GM12875 (cell line): ENCODE data around the gene PIM3.

ENCODE experiments used
- H3K4me3 ChIP-seq: one replicate; pipeline ENCODE4 v1.5.1; 2011; ENCODE audit warnings: low read depth, low read length, control low read depth
- TF ChIP-seq, protein P1 (sequence below): IDR thresholded peaks from 2 replicates; pipeline ENCODE4 v1.5.1; 2011; ENCODE audit warnings: low read depth, mild to moderate bottlenecking, control low read depth, inconsistent platforms, low read length, moderate library complexity, borderline replicate concordance; ENCODE audit not compliant: insufficient read depth

Gene PIM3

GRCh38 chr22:49916831-49917230 lies 43.7 kb upstream of the PIM3 start:
- TF ChIP-seq, protein P1, sequence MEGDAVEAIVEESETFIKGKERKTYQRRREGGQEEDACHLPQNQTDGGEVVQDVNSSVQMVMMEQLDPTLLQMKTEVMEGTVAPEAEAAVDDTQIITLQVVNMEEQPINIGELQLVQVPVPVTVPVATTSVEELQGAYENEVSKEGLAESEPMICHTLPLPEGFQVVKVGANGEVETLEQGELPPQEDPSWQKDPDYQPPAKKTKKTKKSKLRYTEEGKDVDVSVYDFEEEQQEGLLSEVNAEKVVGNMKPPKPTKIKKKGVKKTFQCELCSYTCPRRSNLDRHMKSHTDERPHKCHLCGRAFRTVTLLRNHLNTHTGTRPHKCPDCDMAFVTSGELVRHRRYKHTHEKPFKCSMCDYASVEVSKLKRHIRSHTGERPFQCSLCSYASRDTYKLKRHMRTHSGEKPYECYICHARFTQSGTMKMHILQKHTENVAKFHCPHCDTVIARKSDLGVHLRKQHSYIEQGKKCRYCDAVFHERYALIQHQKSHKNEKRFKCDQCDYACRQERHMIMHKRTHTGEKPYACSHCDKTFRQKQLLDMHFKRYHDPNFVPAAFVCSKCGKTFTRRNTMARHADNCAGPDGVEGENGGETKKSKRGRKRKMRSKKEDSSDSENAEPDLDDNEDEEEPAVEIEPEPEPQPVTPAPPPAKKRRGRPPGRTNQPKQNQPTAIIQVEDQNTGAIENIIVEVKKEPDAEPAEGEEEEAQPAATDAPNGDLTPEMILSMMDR = no peak

GRCh38 chr22:49917974-49918910 lies 42.3 kb upstream of the PIM3 start, which contains the start of the genes ALG12 and CRELD2:
ALG12 (minus strand) TSS chr22:49918438; CDS start chr22:49913765, 4,673 bp downstream.
CRELD2 (plus strand) TSS chr22:49918634; CDS start chr22:49918770, 136 bp downstream.
- TF ChIP-seq, protein P1 = no peak
- peak within 1 kb of the TSS; percentile 90 for H3K4me3 ChIP-seq

More at GRCh38 chr22:49916831-49917230, 43.7 kb upstream of the PIM3 start:
- no peak overlapping the region for H3K4me3 ChIP-seq

DNA sequence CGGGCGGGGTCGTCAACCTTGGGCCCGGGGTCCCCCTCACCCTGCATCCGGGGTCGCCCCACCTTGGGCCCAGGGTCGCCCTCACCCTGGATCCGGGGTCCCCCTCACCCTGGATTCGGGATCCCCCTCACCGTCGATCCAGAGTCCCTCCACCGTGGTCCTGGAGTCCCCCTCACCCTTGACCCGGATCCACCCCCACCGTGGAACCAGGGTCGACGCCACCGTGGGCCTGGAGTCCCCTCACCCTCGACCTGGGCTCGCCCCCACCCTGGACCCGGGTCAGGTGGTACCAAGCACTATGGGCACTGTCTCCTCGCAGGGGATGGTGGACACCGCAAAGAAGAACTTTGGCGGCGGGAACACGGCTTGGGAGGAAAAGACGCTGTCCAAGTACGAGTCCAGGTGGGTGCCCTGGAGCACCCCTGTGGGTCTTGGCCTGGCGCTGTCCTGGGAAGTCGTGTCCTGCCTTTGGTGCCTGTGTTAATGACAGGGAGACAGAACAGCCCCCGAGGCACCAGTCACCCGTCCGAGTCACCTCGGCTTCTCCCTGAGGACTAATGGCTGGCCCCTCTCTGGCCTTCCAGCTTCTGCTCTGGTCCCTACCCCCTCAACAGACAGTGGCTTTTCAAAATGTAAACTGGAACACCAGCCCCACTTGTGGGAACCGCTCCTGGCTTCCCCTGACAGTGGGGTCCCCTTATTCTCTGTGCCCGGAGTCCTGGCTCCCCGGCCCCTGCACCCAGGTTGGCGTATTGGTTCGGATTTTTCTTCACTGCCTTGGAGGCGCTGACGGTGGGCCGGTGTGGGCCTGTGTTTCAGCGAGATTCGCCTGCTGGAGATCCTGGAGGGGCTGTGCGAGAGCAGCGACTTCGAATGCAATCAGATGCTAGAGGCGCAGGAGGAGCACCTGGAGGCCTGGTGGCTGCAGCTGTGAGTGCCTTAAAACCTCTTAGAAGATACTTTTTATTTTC lies 41.4 kb upstream of the PIM3 start:
- TF ChIP-seq, protein P1 = no peak
- peak overlapping the region; percentile 80 for H3K4me3 ChIP-seq

GRCh38 chr22:49920859-49921258 lies 39.7 kb upstream of the PIM3 start:
- TF ChIP-seq, protein P1 = no peak

GRCh38 chr22:49921508-49922278 lies 38.9 kb upstream of the PIM3 start:
- no peak overlapping the region for H3K4me3 ChIP-seq
- TF ChIP-seq, protein P1 = no peak

More at GRCh38 chr22:49920859-49921258, 39.7 kb upstream of the PIM3 start:
- H3K4me3 ChIP-seq = no peak overlapping the region

- H3K4me3 ChIP-seq = no peak overlapping the region
- TF ChIP-seq, protein P1 = no peak
Observed at GRCh38 chr22:49922484-49922883, 38.1 kb upstream of the PIM3 start.
